T-cell (primary cell): ENCODE results near the gene IKZF2. TPM values are rescaled to one million over a fixed set of nuclear protein-coding genes. Genes with fewer than 3 reads are reported as not detected.

Experiments
- ATAC-seq, 4 experiments: fragments of 200-7000 bp in 3 of 4; fragments of 150-1000 bp in 1 of 4; cut with Tn5 transposase; replicated peaks in 1 of 4; 1 replicate in 3 of 4; 2 replicates in 1 of 4; pipeline ENCODE4 v1.10.0; 2021; ENCODE audit warnings: moderate library complexity in 3 of 4, mild to moderate bottlenecking in 2 of 4, moderate number of reproducible peaks in 1 of 4
- CTCF ChIA-PET, 2 donors: fragments of 300-600 bp; sonication (Branson Sonifier 250); formaldehyde crosslinking; loops; one replicate each; lab custom pipeline; 2022; ENCODE audit warnings: antibody characterized with exemption in 2 of 2; lab: Charles Lee
- POLR2A ChIA-PET, 2 donors: fragments of 300-600 bp; sonication (Branson Sonifier 250); formaldehyde crosslinking; loops; one replicate each; lab custom pipeline; 2022; ENCODE audit warnings: antibody characterized with exemption in 2 of 2; lab: Charles Lee
- DNase-seq, 35 experiments: peaks; one replicate each; pipeline versions ENCODE4 v3.0.0 to v3.0.0-alpha.2; 2013 to 2023
- H3K27ac ChIP-seq: one replicate; pipeline ENCODE4 v1.5.1; 2013; ENCODE audit warnings: low read length
- H3K27me3 ChIP-seq, 2 experiments: replicated peaks in 1 of 2; 1 replicate in 1 of 2; 2 replicates in 1 of 2; pipeline versions ENCODE4 v1.6.1 to v1.7.0; 2013; ENCODE audit warnings: low read length in 1 of 2, mixed read lengths in 1 of 2; ENCODE audit not compliant: control insufficient read depth in 2 of 2, insufficient read depth in 2 of 2; ENCODE audit errors: extremely low read depth in 1 of 2
- H3K36me3 ChIP-seq, 2 donors: 1 replicate in 1 of 2; 2 replicates in 1 of 2; pipeline versions ENCODE4 v1.6.1 to v1.7.0; 2013; ENCODE audit warnings: low read length in 1 of 2; ENCODE audit not compliant: control insufficient read depth in 2 of 2, insufficient read depth in 1 of 2; ENCODE audit errors: extremely low read depth in 1 of 2
- H3K4me1 ChIP-seq, 2 experiments: 1 replicate in 1 of 2; 2 replicates in 1 of 2; pipeline versions ENCODE4 v1.6.1 to v1.7.0; 2013; ENCODE audit warnings: low read length in 2 of 2, mixed read lengths in 1 of 2; ENCODE audit not compliant: insufficient read depth in 2 of 2, control insufficient read depth in 1 of 2; ENCODE audit errors: extremely low read depth in 1 of 2
- H3K4me3 ChIP-seq, 2 donors: 1 replicate in 1 of 2; 2 replicates in 1 of 2; pipeline versions ENCODE4 v1.5.1 to v1.7.0; 2013; ENCODE audit warnings: mild to moderate bottlenecking in 2 of 2, low read length in 1 of 2, moderate library complexity in 1 of 2; ENCODE audit not compliant: control insufficient read depth in 1 of 2; ENCODE audit errors: extremely low read depth in 1 of 2
- H3K9me3 ChIP-seq: 2 replicates; pipeline ENCODE4 v1.7.0; 2013
- H3K27ac Mint-ChIP-seq, 2 donors: one replicate each; pipeline ENCODE4 v1.8.0; 2020 to 2021; ENCODE audit warnings: mild to moderate bottlenecking in 2 of 2, mixed read lengths in 2 of 2
- H3K27me3 Mint-ChIP-seq, 2 donors: one replicate each; pipeline ENCODE4 v1.8.0; 2021 to 2022; ENCODE audit warnings: mixed read lengths in 2 of 2
- H3K36me3 Mint-ChIP-seq: one replicate; pipeline ENCODE4 v1.8.0; 2021; ENCODE audit warnings: mixed read lengths
- H3K4me1 Mint-ChIP-seq, 3 donors: one replicate each; pipeline ENCODE4 v1.8.0; 2020 to 2022; ENCODE audit warnings: mixed read lengths in 3 of 3, mild to moderate bottlenecking in 1 of 3
- H3K4me3 Mint-ChIP-seq, 3 donors: one replicate each; pipeline ENCODE4 v1.8.0; 2020 to 2022; ENCODE audit warnings: mild to moderate bottlenecking in 3 of 3, mixed read lengths in 3 of 3, moderate library complexity in 3 of 3
- H3K9me3 Mint-ChIP-seq, 3 donors: one replicate each; pipeline ENCODE4 v1.8.0; 2020 to 2022; ENCODE audit warnings: mixed read lengths in 3 of 3
- WGBS: methylation state at CpG from one replicate; pipeline ENCODE4 v1.1.5; 2013; ENCODE audit warnings: missing lambda C conversion rate; ENCODE audit not compliant: insufficient coverage; 5-methylcytosine and 5-hydroxymethylcytosine counted together
- total RNA-seq, 35 experiments: library from RNA in 6 of 35; stranded (reverse) in 6 of 35; fragments of 120-200 nt in 1 of 35; gene quantifications; one replicate each; pipeline versions ENCODE4 v1.2.1 to v1.2.4 and lab custom pipeline; 2013 to 2026

The IKZF2 gene
- total RNA-seq, 5 donors from 2014 or later (not counting 1 experiment from before 2014, with no cell fraction given), result 23.4 to 64.1 (median 31.0) TPM

- ATAC-seq, result no peak
- Histone ChIP-seq H3K9me3 (no peaks in the 10 kb centered on the region), H3K4me1 (peaks cover 0 to 43% of the 10 kb centered on the region in 2 experiments), H3K27ac (no peak overlapping the region), H3K27me3 (no peaks in the 10 kb centered on the region), H3K4me3 (no peak overlapping the region), H3K36me3 (no peaks in the 10 kb centered on the region)
- DNase-seq, result no peak
- H3K4me1 Mint-ChIP-seq, result peaks cover 29 to 37% (median 36%) of the 10 kb centered on the region in 3 donors
- ChIA-PET POLR2A (no interaction called here), CTCF (interaction anchor here in 1 of 2 donors (0.5 kb wide), 1 partner anchor 1659 kb away, joined by 3 read pairs; no protein-coding TSS in a partner anchor)
- no peaks in the 10 kb centered on the region for H3K36me3 Mint-ChIP-seq
- 67% methylated on average over 1 of the region's 1 CpG for WGBS
- peak overlapping the region in 1 of 3 donors; percentile 4 for H3K4me3 Mint-ChIP-seq
- H3K27me3 Mint-ChIP-seq, result no peaks in the 10 kb centered on the region
- no peak overlapping the region for H3K27ac Mint-ChIP-seq
- no peaks in the 10 kb centered on the region for H3K9me3 Mint-ChIP-seq
These were observed 81.9 kb downstream of the IKZF2 start for GRCh38 chr2:213069531-213069930.

GRCh38 chr2:213068676-213069359 is 82.6 kb downstream of the IKZF2 start:
- Mint-ChIP-seq H3K9me3 (no peaks in the 10 kb centered on the region), H3K4me3 (no peak overlapping the region), H3K27ac (no peak overlapping the region), H3K36me3 (no peaks in the 10 kb centered on the region), H3K4me1 (peaks cover 36 to 44% (median 44%) of the 10 kb centered on the region in 3 donors), H3K27me3 (no peaks in the 10 kb centered on the region)
- Histone ChIP-seq H3K4me3 (no peak overlapping the region), H3K36me3 (no peaks in the 10 kb centered on the region), H3K27me3 (no peaks in the 10 kb centered on the region), H3K4me1 (peaks cover 0 to 50% of the 10 kb centered on the region in 2 experiments), H3K27ac (no peak overlapping the region), H3K9me3 (no peaks in the 10 kb centered on the region)
- DNase-seq, result no peak
- ATAC-seq, result no peak
- WGBS, result no CpG with 5 or more reads among the region's 2 CpGs
- ChIA-PET POLR2A (no interaction called here), CTCF (no interaction called here)

DNA sequence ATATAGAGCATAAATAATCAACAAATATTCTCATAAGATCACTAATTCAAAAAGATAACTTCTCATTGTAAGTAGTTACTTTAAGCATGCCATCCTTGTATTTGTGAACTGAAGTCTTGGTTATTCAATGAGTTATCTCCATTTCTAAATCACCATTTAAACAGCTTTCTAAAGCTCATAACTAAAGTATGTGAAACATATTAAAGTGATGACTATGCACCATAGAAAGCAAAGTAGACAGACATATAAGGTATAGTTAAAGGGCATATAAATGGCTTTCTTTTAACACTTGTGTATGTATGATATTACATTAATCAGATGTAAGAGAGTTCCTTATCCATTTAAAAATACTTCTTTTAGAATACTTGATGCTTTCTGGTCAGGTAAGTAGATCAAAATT is 83.5 kb downstream of the IKZF2 start:
- H3K27me3 ChIP-seq, result no peaks in the 10 kb centered on the region
- no peak overlapping the region for H3K4me3 Mint-ChIP-seq
- H3K36me3 ChIP-seq, result no peaks in the 10 kb centered on the region
- peaks cover 0 to 50% of the 10 kb centered on the region in 2 experiments for H3K4me1 ChIP-seq
- H3K4me1 Mint-ChIP-seq, result peaks cover 41 to 51% (median 43%) of the 10 kb centered on the region in 3 donors
- H3K9me3 Mint-ChIP-seq, result no peaks in the 10 kb centered on the region
- H3K27ac ChIP-seq, result no peak overlapping the region
- DNase-seq, result no peak
- no peak overlapping the region for H3K4me3 ChIP-seq
- H3K9me3 ChIP-seq, result no peaks in the 10 kb centered on the region
- ATAC-seq, result no peak
- no peaks in the 10 kb centered on the region for H3K36me3 Mint-ChIP-seq
- ChIA-PET POLR2A (interaction anchor here in 1 of 2 donors (0.6 kb wide), 1 partner anchor 10 kb away, joined by 4 read pairs; no protein-coding TSS in a partner anchor), CTCF (no interaction called here)
- H3K27ac Mint-ChIP-seq, result no peak overlapping the region
- H3K27me3 Mint-ChIP-seq, result no peaks in the 10 kb centered on the region

- H3K9me3 Mint-ChIP-seq, result no peaks in the 10 kb centered on the region
- H3K4me1 Mint-ChIP-seq, result peaks cover 41 to 54% (median 42%) of the 10 kb centered on the region in 3 donors
- H3K27me3 Mint-ChIP-seq, result no peaks in the 10 kb centered on the region
These were observed 85.0 kb downstream of the IKZF2 start for GRCh38 chr2:213066443-213066743.

GRCh38 chr2:213065583-213066442 is 85.6 kb downstream of the IKZF2 start:
- H3K4me1 ChIP-seq, result peaks cover 0 to 50% of the 10 kb centered on the region in 2 experiments
- H3K36me3 ChIP-seq, result no peaks in the 10 kb centered on the region
- peak overlapping the region; percentile 3 for H3K27ac ChIP-seq
- H3K4me3 ChIP-seq, result peak overlapping the region; percentile 0 to 47
- H3K9me3 ChIP-seq, result no peaks in the 10 kb centered on the region
- Mint-ChIP-seq H3K36me3 (no peaks in the 10 kb centered on the region), H3K9me3 (no peaks in the 10 kb centered on the region), H3K4me1 (peaks cover 41 to 54% (median 42%) of the 10 kb centered on the region in 3 donors), H3K4me3 (peak overlapping the region; percentile 21 to 65 (median 39)), H3K27me3 (no peaks in the 10 kb centered on the region), H3K27ac (peak overlapping the region; percentile 9 to 25)
- 21% methylated on average over 3 of the region's 8 CpGs for WGBS
- CTCF ChIA-PET, result no interaction called here
- DNase-seq, result peak in 12 of 35 experiments; percentile 1 to 35 (median 11)
- peak; percentile 55 to 78 (median 76) for ATAC-seq
- POLR2A ChIA-PET, result no interaction called here
- H3K27me3 ChIP-seq, result no peaks in the 10 kb centered on the region

More at GRCh38 chr2:213066443-213066743, 85.0 kb downstream of the IKZF2 start:
- H3K4me3 ChIP-seq, result peak overlapping the region in 1 of 2 donors; percentile 47
- H3K36me3 ChIP-seq, result no peaks in the 10 kb centered on the region
- ChIA-PET CTCF (no interaction called here), POLR2A (no interaction called here)
- WGBS, result 43% methylated on average over 1 of the region's 1 CpG
- DNase-seq, result no peak
- peaks cover 0 to 50% of the 10 kb centered on the region in 2 experiments for H3K4me1 ChIP-seq
- no peaks in the 10 kb centered on the region for H3K36me3 Mint-ChIP-seq
- H3K27me3 ChIP-seq, result no peaks in the 10 kb centered on the region
- no peak overlapping the region for H3K27ac Mint-ChIP-seq
- peak overlapping the region in 2 of 3 donors; percentile 39 to 65 for H3K4me3 Mint-ChIP-seq
- H3K9me3 ChIP-seq, result no peaks in the 10 kb centered on the region
- no peak for ATAC-seq
- H3K27ac ChIP-seq, result no peak overlapping the region

- no peak for DNase-seq
- no peak for ATAC-seq
- H3K27me3 ChIP-seq, result no peaks in the 10 kb centered on the region
These were observed 87.3 kb downstream of the IKZF2 start for GRCh38 chr2:213064099-213064498.

More at GRCh38 chr2:213064099-213064498, 87.3 kb downstream of the IKZF2 start:
- Mint-ChIP-seq H3K36me3 (no peaks in the 10 kb centered on the region), H3K27ac (no peak overlapping the region), H3K4me1 (peaks cover 30 to 41% (median 31%) of the 10 kb centered on the region in 3 donors), H3K27me3 (no peaks in the 10 kb centered on the region), H3K4me3 (no peak overlapping the region), H3K9me3 (no peaks in the 10 kb centered on the region)
- H3K9me3 ChIP-seq, result no peaks in the 10 kb centered on the region
- H3K36me3 ChIP-seq, result no peaks in the 10 kb centered on the region
- no CpG with 5 or more reads among the region's 2 CpGs for WGBS
- H3K27ac ChIP-seq, result no peak overlapping the region
- peaks cover 0 to 39% of the 10 kb centered on the region in 2 experiments for H3K4me1 ChIP-seq
- no peak overlapping the region for H3K4me3 ChIP-seq
- ChIA-PET POLR2A (interaction anchor here in 1 of 2 donors (0.5 kb wide), 1 partner anchor 1731 kb away, joined by 3 read pairs; no protein-coding TSS in a partner anchor), CTCF (no interaction called here)
